BE2C (cell line): ENCODE results near the gene ZSCAN10.
A peak's percentile ranks its signal among the peaks of the same experiment; 100 is the strongest.

Experiments used
- DNase-seq: peaks from one replicate; pipeline ENCODE4 v3.0.0-alpha.2; 2020
- H3K27me3 ChIP-seq: fragments of 250-450 bp; sonication (Bioruptor Pico); 2 replicates; pipeline ENCODE4 v1.5.1; 2020; ENCODE audit warnings: mild to moderate bottlenecking
- H3K36me3 ChIP-seq: fragments of 250-450 bp; sonication (Bioruptor Pico); 2 replicates; pipeline ENCODE4 v1.5.1; 2020; ENCODE audit warnings: mild to moderate bottlenecking
- H3K4me1 ChIP-seq: fragments of 250-450 bp; sonication (Bioruptor Pico); 2 replicates; pipeline ENCODE4 v1.5.1; 2020
- H3K4me3 ChIP-seq: 2 replicates; pipeline ENCODE4 v1.5.1; 2011; ENCODE audit warnings: low read depth, low read length
- H3K9me3 ChIP-seq: fragments of 250-450 bp; sonication (Bioruptor Pico); 2 replicates; pipeline ENCODE4 v1.5.1; 2020
- CTCF ChIP-seq: IDR thresholded peaks from 2 replicates; pipeline ENCODE4 v1.5.1; 2012; ENCODE audit warnings: mild to moderate bottlenecking, low read depth, low read length

ZSCAN10 gene

GRCh38 chr16:3088925-3089716 lies 10.0 kb downstream of the ZSCAN10 start:
- Histone ChIP-seq H3K4me3 (no peak overlapping the region), H3K4me1 (no peaks in the 10 kb centered on the region), H3K36me3 (no peaks in the 10 kb centered on the region), H3K9me3 (no peaks in the 10 kb centered on the region), H3K27me3 (peaks cover 43% of the 10 kb centered on the region)
- no peak for DNase-seq
- TF ChIP-seq CTCF, result no peak

- Histone ChIP-seq H3K4me3 (no peak overlapping the region), H3K36me3 (no peaks in the 10 kb centered on the region), H3K27me3 (peaks cover 43% of the 10 kb centered on the region), H3K4me1 (no peaks in the 10 kb centered on the region), H3K9me3 (no peaks in the 10 kb centered on the region)
- no peak for TF ChIP-seq CTCF
- no peak for DNase-seq
Measured at GRCh38 chr16:3088450-3088849, 10.6 kb downstream of the ZSCAN10 start.

DNA sequence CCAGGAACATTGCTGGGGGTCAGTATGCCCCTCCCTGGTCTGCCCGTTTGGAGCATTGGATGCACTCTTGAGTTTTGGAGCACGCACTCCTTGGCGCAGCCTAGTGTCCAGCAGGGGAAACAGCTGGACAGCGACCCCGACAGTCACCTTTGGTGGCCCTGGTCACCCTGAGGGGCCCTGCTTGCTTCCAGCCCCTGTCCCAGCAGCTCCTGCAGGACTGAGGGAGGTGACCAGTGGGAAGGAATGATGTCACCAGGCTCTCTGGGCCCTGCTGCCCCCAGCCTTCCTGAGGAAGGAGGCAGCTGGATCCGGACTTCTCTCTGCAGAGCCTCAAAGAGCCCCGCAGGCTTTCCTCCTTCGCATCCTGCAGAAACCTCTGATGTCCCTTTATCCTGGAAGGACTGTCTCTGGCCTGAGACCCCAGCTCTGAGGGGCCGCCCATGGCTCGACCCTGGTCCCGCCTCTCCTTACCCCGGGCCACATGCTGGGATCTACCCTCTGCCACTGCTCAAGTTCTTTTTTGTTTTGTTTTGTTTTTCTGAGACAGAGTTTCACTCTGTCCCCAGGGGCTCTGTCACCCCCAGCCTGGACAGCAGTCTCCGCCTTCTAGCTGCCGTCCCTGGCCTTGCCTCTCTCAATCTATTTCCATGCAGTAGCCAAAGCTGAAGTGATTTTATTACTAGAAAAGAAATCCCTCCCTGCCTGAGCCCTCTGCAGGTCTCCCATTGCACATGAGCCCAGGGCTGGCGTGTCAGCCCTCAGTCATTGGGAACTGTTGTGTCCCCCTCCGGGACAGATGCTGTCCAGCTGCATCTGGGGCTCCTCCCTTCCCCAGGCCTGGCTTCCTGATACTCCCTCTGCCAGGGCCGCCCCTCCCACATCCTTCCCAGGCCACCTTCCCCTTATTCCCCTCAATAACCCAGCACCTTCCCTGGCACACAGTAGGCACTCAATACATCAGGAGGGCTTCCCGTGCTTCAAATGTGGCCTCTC lies 11.6 kb downstream of the ZSCAN10 start:
- Histone ChIP-seq H3K4me1 (no peaks in the 10 kb centered on the region), H3K27me3 (peaks cover 36% of the 10 kb centered on the region), H3K4me3 (no peak overlapping the region), H3K36me3 (no peaks in the 10 kb centered on the region), H3K9me3 (no peaks in the 10 kb centered on the region)
- peak; percentile 25; the same call in 1 of the 2 replicates for TF ChIP-seq CTCF
- DNase-seq, result no peak

- Histone ChIP-seq H3K9me3 (no peaks in the 10 kb centered on the region), H3K36me3 (no peaks in the 10 kb centered on the region), H3K4me3 (no peak overlapping the region), H3K27me3 (peaks cover 31% of the 10 kb centered on the region), H3K4me1 (no peaks in the 10 kb centered on the region)
- TF ChIP-seq CTCF, result no peak
- no peak for DNase-seq
Measured at GRCh38 chr16:3086596-3087242, 12.4 kb downstream of the ZSCAN10 start.

- H3K4me1 ChIP-seq, result no peaks in the 10 kb centered on the region
- H3K4me3 ChIP-seq, result no peak overlapping the region
- no peak for TF ChIP-seq CTCF
- no peaks in the 10 kb centered on the region for H3K9me3 ChIP-seq
- no peaks in the 10 kb centered on the region for H3K36me3 ChIP-seq
- DNase-seq, result no peak
- H3K27me3 ChIP-seq, result peaks cover 28% of the 10 kb centered on the region
Measured at GRCh38 chr16:3085868-3086595, 13.1 kb downstream of the ZSCAN10 start.
